OCI-LY3 (cell line): ENCODE data around the gene ANKRD2.

Experiments
- EZH2phosphoT487 ChIP-seq: fragments of 200-600 bp; shearing (Covaris generic); IDR thresholded peaks from 2 replicates; pipeline ENCODE4 v1.6.1; 2018; ENCODE audit warnings: antibody characterized with exemption, mixed run types, low read depth
- TF ChIP-seq, protein P1 (sequence below): fragments of 200-600, 300-600 bp; sonication (generic); IDR thresholded peaks from 2 replicates; pipeline ENCODE4 v1.5.1; 2014; ENCODE audit warnings: antibody characterized with exemption, low read length, low read depth

DNA sequence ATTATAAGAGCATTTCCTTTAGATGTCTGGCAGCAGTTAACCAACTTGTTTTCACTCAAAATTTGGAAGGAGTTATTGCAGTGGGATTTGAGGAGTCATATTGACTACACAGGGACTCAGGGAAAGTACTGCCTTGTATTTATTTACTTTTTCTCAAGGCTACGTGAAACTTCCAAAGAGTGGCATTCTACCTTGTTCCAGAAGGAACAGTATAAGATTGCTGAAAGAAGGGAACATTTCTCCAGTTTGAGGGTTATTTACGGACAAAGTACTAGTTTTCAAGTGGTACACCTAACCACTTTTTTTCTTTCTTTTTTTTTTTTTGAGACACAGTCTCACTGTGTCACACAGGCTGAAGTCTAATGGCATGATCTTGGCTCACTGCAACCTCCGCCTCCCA is 55.6 kb downstream of the ANKRD2 start:
- TF ChIP-seq EZH2phosphoT487: no peak
- TF ChIP-seq, protein P1, sequence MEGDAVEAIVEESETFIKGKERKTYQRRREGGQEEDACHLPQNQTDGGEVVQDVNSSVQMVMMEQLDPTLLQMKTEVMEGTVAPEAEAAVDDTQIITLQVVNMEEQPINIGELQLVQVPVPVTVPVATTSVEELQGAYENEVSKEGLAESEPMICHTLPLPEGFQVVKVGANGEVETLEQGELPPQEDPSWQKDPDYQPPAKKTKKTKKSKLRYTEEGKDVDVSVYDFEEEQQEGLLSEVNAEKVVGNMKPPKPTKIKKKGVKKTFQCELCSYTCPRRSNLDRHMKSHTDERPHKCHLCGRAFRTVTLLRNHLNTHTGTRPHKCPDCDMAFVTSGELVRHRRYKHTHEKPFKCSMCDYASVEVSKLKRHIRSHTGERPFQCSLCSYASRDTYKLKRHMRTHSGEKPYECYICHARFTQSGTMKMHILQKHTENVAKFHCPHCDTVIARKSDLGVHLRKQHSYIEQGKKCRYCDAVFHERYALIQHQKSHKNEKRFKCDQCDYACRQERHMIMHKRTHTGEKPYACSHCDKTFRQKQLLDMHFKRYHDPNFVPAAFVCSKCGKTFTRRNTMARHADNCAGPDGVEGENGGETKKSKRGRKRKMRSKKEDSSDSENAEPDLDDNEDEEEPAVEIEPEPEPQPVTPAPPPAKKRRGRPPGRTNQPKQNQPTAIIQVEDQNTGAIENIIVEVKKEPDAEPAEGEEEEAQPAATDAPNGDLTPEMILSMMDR: no peak
